NB4 (cell line): ENCODE results near the gene ATP1B4.

Source experiments
- CTCF ChIP-seq: IDR thresholded peaks from one replicate; pipeline ENCODE4 v1.5.1; 2012; ENCODE audit warnings: low read depth, low read length
- POLR2A ChIP-seq: IDR thresholded peaks from 2 replicates; pipeline ENCODE4 v1.6.1; 2011; ENCODE audit warnings: mild to moderate bottlenecking; ENCODE audit not compliant: insufficient read length; ENCODE audit errors: extremely low read depth

- TF ChIP-seq CTCF, result no peak
- TF ChIP-seq POLR2A, result no peak
These were observed 44.7 kb downstream of the ATP1B4 start for GRCh38 chrX:120406638-120407037.
